RCC 7860 (cell line): ENCODE data around the gene TMEM89.

Experiments
- DNase-seq: peaks from one replicate; pipeline ENCODE4 v3.0.0-alpha.2; 2015; ENCODE audit warnings: low spot score
- FAIRE-seq: peaks from 2 replicates; lab custom pipeline; 2012; peaks lifted over from hg19 to GRCh38; lab: Jason Lieb, UNC

The TMEM89 gene

GRCh38 chr3:48621461-48621869 lies at the start of gene TMEM89:
TMEM89 (minus strand) TSS chr3:48621769; CDS start chr3:48621756, 13 bp downstream.
- DNase-seq (no peak), FAIRE-seq (no peak)

GRCh38 chr3:48664929-48665328 lies 43.4 kb upstream of the TMEM89 start:
- FAIRE-seq, result no peak
- DNase-seq, result no peak

GRCh38 chr3:48664313-48664644 lies 42.7 kb upstream of the TMEM89 start:
- FAIRE-seq (no peak), DNase-seq (no peak)

GRCh38 chr3:48663489-48664312 lies 42.1 kb upstream of the TMEM89 start:
- peak; percentile 84 for FAIRE-seq
- DNase-seq, result peak; percentile 90

GRCh38 chr3:48662753-48663488 lies 41.4 kb upstream of the TMEM89 start, which contains the start of gene CELSR3:
CELSR3 (minus strand) TSS chr3:48662886; CDS start chr3:48662634, 252 bp downstream.
- DNase-seq (peak; percentile 4), FAIRE-seq (no peak)

- FAIRE-seq, result no peak
- no peak for DNase-seq
Observed at GRCh38 chr3:48662145-48662752, 40.7 kb upstream of the TMEM89 start.

GRCh38 chr3:48661501-48662144 lies 40.1 kb upstream of the TMEM89 start:
- DNase-seq (no peak), FAIRE-seq (no peak)

GRCh38 chr3:48660800-48661400 lies 39.3 kb upstream of the TMEM89 start:
- no peak for FAIRE-seq
- DNase-seq, result no peak

- no peak for DNase-seq
- no peak for FAIRE-seq
Observed at GRCh38 chr3:48656841-48657281, 35.3 kb upstream of the TMEM89 start.

GRCh38 chr3:48656061-48656840 lies 34.7 kb upstream of the TMEM89 start:
- FAIRE-seq, result no peak
- DNase-seq, result peak; percentile 20

GRCh38 chr3:48655606-48656005 lies 34.0 kb upstream of the TMEM89 start:
- no peak for DNase-seq
- no peak for FAIRE-seq

GRCh38 chr3:48655063-48655462 lies 33.5 kb upstream of the TMEM89 start:
- DNase-seq (no peak), FAIRE-seq (no peak)

GRCh38 chr3:48652923-48653715 lies 31.6 kb upstream of the TMEM89 start:
- FAIRE-seq (no peak), DNase-seq (no peak)

- FAIRE-seq, result no peak
Observed at GRCh38 chr3:48651771-48652170, 30.2 kb upstream of the TMEM89 start.

GRCh38 chr3:48650723-48651122 lies 29.2 kb upstream of the TMEM89 start:
- DNase-seq, result no peak
- no peak for FAIRE-seq

More at GRCh38 chr3:48651771-48652170, 30.2 kb upstream of the TMEM89 start:
- no peak for DNase-seq

- no peak for FAIRE-seq
Observed at GRCh38 chr3:48648188-48648850, 26.8 kb upstream of the TMEM89 start.

GRCh38 chr3:48647714-48648113 lies 26.1 kb upstream of the TMEM89 start:
- no peak for DNase-seq
- no peak for FAIRE-seq

More at GRCh38 chr3:48648188-48648850, 26.8 kb upstream of the TMEM89 start:
- no peak for DNase-seq
